ENCODE measurements around the gene CYBA.

DNA sequence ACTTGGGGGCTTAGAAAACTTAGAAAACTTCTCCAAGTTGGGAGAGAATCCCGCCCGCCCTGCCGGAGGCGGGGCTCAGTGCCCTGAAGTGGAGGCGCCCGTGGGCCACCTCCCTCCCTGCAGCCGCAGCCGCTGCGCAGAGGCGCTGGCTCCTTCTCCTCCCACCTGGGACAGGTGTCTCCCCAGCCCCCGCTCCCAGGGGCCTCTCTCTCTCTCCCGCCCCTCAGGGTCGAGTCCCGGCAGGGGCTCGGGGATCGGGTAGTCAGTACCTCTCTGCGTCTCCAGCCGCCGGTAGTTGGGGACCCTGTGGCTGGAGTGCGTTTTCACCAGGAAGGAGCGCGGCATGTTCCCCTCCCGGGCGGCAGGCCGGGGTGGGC, 35.2 kb upstream of the CYBA start:
- TF ChIP-seq, protein P1, sequence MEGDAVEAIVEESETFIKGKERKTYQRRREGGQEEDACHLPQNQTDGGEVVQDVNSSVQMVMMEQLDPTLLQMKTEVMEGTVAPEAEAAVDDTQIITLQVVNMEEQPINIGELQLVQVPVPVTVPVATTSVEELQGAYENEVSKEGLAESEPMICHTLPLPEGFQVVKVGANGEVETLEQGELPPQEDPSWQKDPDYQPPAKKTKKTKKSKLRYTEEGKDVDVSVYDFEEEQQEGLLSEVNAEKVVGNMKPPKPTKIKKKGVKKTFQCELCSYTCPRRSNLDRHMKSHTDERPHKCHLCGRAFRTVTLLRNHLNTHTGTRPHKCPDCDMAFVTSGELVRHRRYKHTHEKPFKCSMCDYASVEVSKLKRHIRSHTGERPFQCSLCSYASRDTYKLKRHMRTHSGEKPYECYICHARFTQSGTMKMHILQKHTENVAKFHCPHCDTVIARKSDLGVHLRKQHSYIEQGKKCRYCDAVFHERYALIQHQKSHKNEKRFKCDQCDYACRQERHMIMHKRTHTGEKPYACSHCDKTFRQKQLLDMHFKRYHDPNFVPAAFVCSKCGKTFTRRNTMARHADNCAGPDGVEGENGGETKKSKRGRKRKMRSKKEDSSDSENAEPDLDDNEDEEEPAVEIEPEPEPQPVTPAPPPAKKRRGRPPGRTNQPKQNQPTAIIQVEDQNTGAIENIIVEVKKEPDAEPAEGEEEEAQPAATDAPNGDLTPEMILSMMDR (optimal IDR thresholded peaks at IDR 0.05 in 1 of 3, IDR thresholded peaks at IDR 0.05 in 1 of 3, conservative IDR thresholded peaks at IDR 0.05 in 1 of 3; ENCODE audit: extremely low read depth in 1 of 3, insufficient read depth in 2 of 3, low read length in 3 of 3), result no peak
- TF ChIP-seq EZH2 (IDR thresholded peaks at IDR 0.05; ENCODE audit: low read length), result no peak
